GM23338 (cell line): ENCODE measurements around the gene CTTN. TPM values are rescaled to one million over a fixed set of nuclear protein-coding genes. Genes with fewer than 3 reads are reported as not detected.

ENCODE experiments used
- ATAC-seq: fragments of 200-7000 bp; cut with Tn5 transposase; 3 replicates; pipeline ENCODE4 v1.9.1; 2020
- DNase-seq: peaks from one replicate; pipeline ENCODE4 v3.0.0-alpha.2; 2015; ENCODE audit warnings: low spot score
- H2AFZ ChIP-seq: fragments of 200-600 bp; sonication (generic); 2 replicates; pipeline ENCODE4 v1.8.0; 2016; ENCODE audit warnings: antibody characterized with exemption, mild to moderate bottlenecking, moderate library complexity
- H3F3A ChIP-seq: fragments of 200-600 bp; sonication (generic); replicated peaks from 2 replicates; pipeline ENCODE4 v1.8.0; 2017; ENCODE audit warnings: antibody characterized with exemption, mixed run types, low read depth
- H3K27ac ChIP-seq: fragments of 200-600 bp; sonication (generic); 2 replicates; pipeline ENCODE4 v1.6.1; 2016; ENCODE audit warnings: low read depth
- H3K27me3 ChIP-seq: fragments of 200-600 bp; sonication (generic); 2 replicates; pipeline ENCODE4 v1.8.0; 2016; ENCODE audit warnings: mild to moderate bottlenecking, mixed run types, moderate library complexity; ENCODE audit not compliant: insufficient read depth
- H3K36me3 ChIP-seq: fragments of 200-600 bp; sonication (generic); 2 replicates; pipeline ENCODE4 v1.8.0; 2016; ENCODE audit warnings: mild to moderate bottlenecking; ENCODE audit not compliant: insufficient read depth
- H3K4me1 ChIP-seq: fragments of 200-600 bp; sonication (generic); 2 replicates; pipeline ENCODE4 v1.8.0; 2016; ENCODE audit warnings: mild to moderate bottlenecking, moderate library complexity; ENCODE audit not compliant: insufficient read depth
- H3K4me2 ChIP-seq: fragments of 200-600 bp; sonication (generic); 2 replicates; pipeline ENCODE4 v1.7.1; 2017; ENCODE audit warnings: mixed run types
- H3K4me3 ChIP-seq: fragments of 200-600 bp; sonication (generic); 2 replicates; pipeline ENCODE4 v1.6.1; 2016; ENCODE audit warnings: mixed run types
- H3K79me2 ChIP-seq: fragments of 200-600 bp; sonication (generic); replicated peaks from 2 replicates; pipeline ENCODE4 v1.8.0; 2017; ENCODE audit warnings: mild to moderate bottlenecking; ENCODE audit not compliant: insufficient read depth
- H3K9me2 ChIP-seq: fragments of 200-600 bp; sonication (generic); 2 replicates; pipeline ENCODE4 v1.8.0; 2017; ENCODE audit not compliant: insufficient read depth
- H4K20me1 ChIP-seq: fragments of 200-600 bp; sonication (generic); replicated peaks from 2 replicates; pipeline ENCODE4 v1.8.0; 2017; ENCODE audit warnings: mild to moderate bottlenecking; ENCODE audit not compliant: insufficient read depth
- H3K27ac Mint-ChIP-seq: 2 replicates; pipeline ENCODE4 v1.8.0; 2020; ENCODE audit warnings: inconsistent platforms, mild to moderate bottlenecking, moderate library complexity, mixed read lengths
- H3K27me3 Mint-ChIP-seq: 3 replicates; pipeline ENCODE4 v1.8.0; 2022; ENCODE audit warnings: low read depth, mild to moderate bottlenecking, moderate library complexity, mixed read lengths, inconsistent platforms; ENCODE audit not compliant: insufficient read depth, poor library complexity
- H3K36me3 Mint-ChIP-seq: 3 replicates; pipeline ENCODE4 v1.8.0; 2021; ENCODE audit warnings: low read depth, mild to moderate bottlenecking, inconsistent platforms, moderate library complexity, mixed read lengths
- H3K4me1 Mint-ChIP-seq: 3 replicates; pipeline ENCODE4 v1.8.0; 2020; ENCODE audit warnings: mild to moderate bottlenecking, inconsistent platforms, mixed read lengths
- H3K4me3 Mint-ChIP-seq: 3 replicates; pipeline ENCODE4 v1.8.0; 2021; ENCODE audit warnings: moderate library complexity, mild to moderate bottlenecking, inconsistent platforms, mixed read lengths
- H3K9me3 Mint-ChIP-seq: 3 replicates; pipeline ENCODE4 v1.8.0; 2020; ENCODE audit warnings: moderate library complexity, mild to moderate bottlenecking, inconsistent platforms, mixed read lengths
- CTCF ChIP-seq, 2 experiments: fragments of 200-600 bp in 1 of 2; sonication (generic) in 1 of 2; conservative IDR thresholded peaks; 2 replicates each; pipeline versions ENCODE4 v1.5.1 to v1.6.1; 2016 to 2017; ENCODE audit warnings: antibody characterized with exemption in 2 of 2, low read depth in 2 of 2, mild to moderate bottlenecking in 2 of 2, moderate library complexity in 1 of 2
- ZNF462 ChIP-seq: fragments of 250-450 bp; sonication (Bioruptor Pico); IDR thresholded peaks from 2 replicates; pipeline ENCODE4 v1.5.0; 2020; ENCODE audit warnings: mild to moderate bottlenecking, moderate library complexity
- polyA plus RNA-seq: library from polyadenylated mRNA; unstranded; fragments of >200 nt; fragmentation: Nextera tagmentation; extraction: Ambion mirVana; gene quantifications from 2 replicates; pipeline ENCODE4 v1.2.1, GENCODE V29; 2016
- total RNA-seq: library from RNA; depleted of rRNA; stranded (reverse); fragments of >200 nt; shearing (Covaris generic); gene quantifications from 2 replicates; pipeline ENCODE4 v1.2.3, GENCODE V29; 2014

CTTN gene
- total and polyA plus RNA-seq, 2 experiments from 2014 or later: 163 to 343 TPM

GRCh38 chr11:70448983-70449567, 50.7 kb downstream of the CTTN start:
- Histone ChIP-seq H2AFZ (no peak overlapping the region), H4K20me1 (no peaks in the 10 kb centered on the region), H3K27ac (no peak overlapping the region), H3K79me2 (no peaks in the 10 kb centered on the region), H3K9me2 (no peaks in the 10 kb centered on the region), H3K4me2 (no peak overlapping the region), H3K27me3 (no peaks in the 10 kb centered on the region), H3K4me1 (no peaks in the 10 kb centered on the region), H3F3A (no peaks in the 10 kb centered on the region), H3K36me3 (peaks cover 3% of the 10 kb centered on the region; the same call in 1 of the 2 replicates), H3K4me3 (no peak overlapping the region)
- Mint-ChIP-seq H3K27me3 (peaks cover 10% of the 10 kb centered on the region), H3K9me3 (peaks cover 39% of the 10 kb centered on the region), H3K4me1 (peaks cover under 1% of the 10 kb centered on the region; the same call in 1 of the 3 replicates), H3K27ac (no peak overlapping the region), H3K4me3 (no peak overlapping the region), H3K36me3 (peaks cover 21% of the 10 kb centered on the region)
- TF ChIP-seq CTCF (conservative IDR thresholded peaks at IDR 0.05; ENCODE audit: low read depth in 2 of 2) (peak; percentile 83 to 87), ZNF462 (CRISPR knock-in tag) (no peak)
- DNase-seq (peak; percentile 58), ATAC-seq (peak; percentile 46)
